Head of caudate nucleus (tissue), 42 donors: ENCODE data around the gene LIN54.
A peak's percentile ranks its signal among the peaks of the same experiment; 100 is the strongest.
"Not testable (repeated sequence)": the region's sequence is repeated elsewhere in the genome, so short reads cannot be mapped to it uniquely, and the experiment has no call there.

Experiments
- DNase-seq, 42 donors: peaks; one replicate each; pipeline versions ENCODE4 v3.0.0 to v3.0.0-alpha.2; 2020 to 2021; ENCODE audit warnings: mixed read lengths in 7 of 42
- intact Hi-C: fragments of 100-400 bp; cut with DNase I; formaldehyde crosslinking; loops from one replicate; pipeline ENCODE4 v1.15.0; 2022

LIN54 gene

GRCh38 chr4:83010522-83011318, at the start of gene LIN54:
LIN54 (minus strand) TSS chr4:83010823; CDS start chr4:82984844, 25,979 bp downstream.
- intact Hi-C loops: loop anchor here (5.0 kb wide), 2 partner anchors 108 to 578 kb away; partner anchors contain the start of genes ENOPH1, HNRNPDL and THAP9
- peak; percentile 41 to 90 (median 80) for DNase-seq

GRCh38 chr4:83054928-83055327, 44.3 kb upstream of the LIN54 start:
- no peak for DNase-seq

GRCh38 chr4:83048781-83049180, 38.2 kb upstream of the LIN54 start:
- intact Hi-C loops, DNase-seq: not testable (repeated sequence)

More at GRCh38 chr4:83054928-83055327, 44.3 kb upstream of the LIN54 start:
- intact Hi-C loops: no loop called here

- intact Hi-C loops: no loop called here
- DNase-seq: peak in 1 of 42 donors; percentile 43
Measured at GRCh38 chr4:83046693-83047473, 36.3 kb upstream of the LIN54 start.

- no peak for DNase-seq
- intact Hi-C loops: no loop called here
Measured at GRCh38 chr4:83043801-83044407, 33.3 kb upstream of the LIN54 start.

GRCh38 chr4:83043157-83043556, 32.5 kb upstream of the LIN54 start:
- intact Hi-C loops, DNase-seq: not testable (repeated sequence)

- intact Hi-C loops: no loop called here
- DNase-seq: no peak
Measured at GRCh38 chr4:83040269-83040668, 29.6 kb upstream of the LIN54 start.

- intact Hi-C loops: loop anchor here (10.0 kb wide), 2 partner anchors 248 to 662 kb away; partner anchors contain the start of genes COQ2 and HNRNPD
Measured at GRCh38 chr4:83036991-83037665, 26.5 kb upstream of the LIN54 start.

GRCh38 chr4:83034630-83035494, 24.2 kb upstream of the LIN54 start, which contains the start of gene COPS4:
COPS4 (plus strand) TSS chr4:83035183; CDS start chr4:83035225, 42 bp downstream.
- intact Hi-C loops: loop anchor here (1.0 to 10.0 kb wide), 4 partner anchors 22 to 660 kb away; partner anchors contain the start of genes COQ2, HNRNPD and SEC31A

More at GRCh38 chr4:83036991-83037665, 26.5 kb upstream of the LIN54 start:
- DNase-seq: no peak

GRCh38 chr4:83029688-83030087, 19.1 kb upstream of the LIN54 start:
- DNase-seq: no peak
- intact Hi-C loops: loop anchor here (10.0 kb wide), 2 partner anchors 255 to 655 kb away; partner anchors contain the start of genes COQ2 and HNRNPD

More at GRCh38 chr4:83034630-83035494, 24.2 kb upstream of the LIN54 start, which contains the start of gene COPS4:
- peak; percentile 88 to 100 (median 98) for DNase-seq

- DNase-seq: no peak
- intact Hi-C loops: no loop called here
Measured at GRCh38 chr4:83028976-83029375, 18.4 kb upstream of the LIN54 start.

- DNase-seq: no peak
- intact Hi-C loops: no loop called here
Measured at GRCh38 chr4:83025563-83025962, 14.9 kb upstream of the LIN54 start.

- intact Hi-C loops: no loop called here
- no peak for DNase-seq
Measured at GRCh38 chr4:83024233-83024632, 13.6 kb upstream of the LIN54 start.

GRCh38 chr4:83023599-83023998, 13.0 kb upstream of the LIN54 start:
- DNase-seq, intact Hi-C loops: not testable (repeated sequence)

GRCh38 chr4:83022724-83023450, 12.3 kb upstream of the LIN54 start:
- intact Hi-C loops: no loop called here
- DNase-seq: no peak

GRCh38 chr4:83019794-83020494, 9.3 kb upstream of the LIN54 start:
- no peak for DNase-seq
- intact Hi-C loops: no loop called here
